Stimulated activated CD8-positive, alpha-beta memory T cell treated with anti-CD3 and anti-CD28 coated beads, Interleukin-4, amount 100 ng/mL, for 24 hours (primary cell): ENCODE results near the gene UCN3.

Experiments
- DNase-seq: peaks from one replicate; pipeline ENCODE4 v3.0.0-alpha.2; 2020; ENCODE audit warnings: low read depth

UCN3 gene

GRCh38 chr10:5364890-5365338 lies at the start of gene UCN3:
Gene UCN3, plus strand, starts transcription at chr10:5364966. Its CDS starts 8,755 bp downstream, at chr10:5373721.
- no peak for DNase-seq

GRCh38 chr10:5317547-5318107 lies 47.1 kb upstream of the UCN3 start:
- peak; percentile 46 for DNase-seq

GRCh38 chr10:5318148-5318547 lies 46.6 kb upstream of the UCN3 start:
- no peak for DNase-seq

- no peak for DNase-seq
Measured at GRCh38 chr10:5319863-5320262, 44.9 kb upstream of the UCN3 start.

- DNase-seq, result no peak
Measured at GRCh38 chr10:5321273-5321672, 43.5 kb upstream of the UCN3 start.

GRCh38 chr10:5323446-5323845 lies 41.3 kb upstream of the UCN3 start:
- no peak for DNase-seq

GRCh38 chr10:5325076-5325475 lies 39.7 kb upstream of the UCN3 start:
- DNase-seq, result no peak

GRCh38 chr10:5334196-5334880 lies 30.4 kb upstream of the UCN3 start:
- DNase-seq, result no peak

- no peak for DNase-seq
Measured at GRCh38 chr10:5338010-5338409, 26.8 kb upstream of the UCN3 start.

- DNase-seq, result no peak
Measured at GRCh38 chr10:5343092-5343491, 21.7 kb upstream of the UCN3 start.

- no peak for DNase-seq
Measured at GRCh38 chr10:5343561-5343960, 21.2 kb upstream of the UCN3 start.

GRCh38 chr10:5343979-5344378 lies 20.8 kb upstream of the UCN3 start:
- DNase-seq, result no peak

GRCh38 chr10:5344746-5345145 lies 20.0 kb upstream of the UCN3 start:
- no peak for DNase-seq

- DNase-seq, result no peak
Measured at GRCh38 chr10:5346881-5347280, 17.9 kb upstream of the UCN3 start.

- no peak for DNase-seq
Measured at GRCh38 chr10:5349362-5349761, 15.4 kb upstream of the UCN3 start.

GRCh38 chr10:5354068-5354467 lies 10.7 kb upstream of the UCN3 start:
- no peak for DNase-seq

- DNase-seq, result no peak
Measured at GRCh38 chr10:5355594-5356301, 9.0 kb upstream of the UCN3 start.

GRCh38 chr10:5356302-5356763 lies 8.4 kb upstream of the UCN3 start:
- DNase-seq, result no peak

- DNase-seq, result no peak
Measured at GRCh38 chr10:5360318-5360915, 4.3 kb upstream of the UCN3 start.

GRCh38 chr10:5361966-5362365 lies 2.8 kb upstream of the UCN3 start:
- no peak for DNase-seq

- DNase-seq, result no peak
Measured at GRCh38 chr10:5362873-5363272, 1.9 kb upstream of the UCN3 start.

- DNase-seq, result no peak
Measured at GRCh38 chr10:5364374-5364773, 392 bp upstream of the UCN3 start.

- DNase-seq, result no peak
Measured at GRCh38 chr10:5365928-5366327, 1.2 kb downstream of the UCN3 start.
